ENCODE data around the gene IL27RA.

Gene IL27RA

GRCh38 chr19:14091813-14092462 is 60.4 kb downstream of the IL27RA start:
- no peak for TF ChIP-seq CTCF (IDR thresholded peaks at IDR 0.05; ENCODE audit: borderline replicate concordance, insufficient read depth, low read depth, low read length)
- peak overlapping the region; percentile 65 for H3K4me3 ChIP-seq (ENCODE audit: low read depth, low read length)

- H3K4me3 ChIP-seq (ENCODE audit: low read depth, low read length) = no peak overlapping the region
- TF ChIP-seq CTCF (IDR thresholded peaks at IDR 0.05; ENCODE audit: borderline replicate concordance, insufficient read depth, low read depth, low read length) = no peak
Observed at GRCh38 chr19:14093117-14093823, 61.7 kb downstream of the IL27RA start.

GRCh38 chr19:14094854-14095253 is 63.3 kb downstream of the IL27RA start:
- no peak for TF ChIP-seq CTCF (IDR thresholded peaks at IDR 0.05; ENCODE audit: borderline replicate concordance, insufficient read depth, low read depth, low read length)
- no peak overlapping the region for H3K4me3 ChIP-seq (ENCODE audit: low read depth, low read length)

- H3K4me3 ChIP-seq (ENCODE audit: low read depth, low read length) = no peak overlapping the region
- no peak for TF ChIP-seq CTCF (IDR thresholded peaks at IDR 0.05; ENCODE audit: borderline replicate concordance, insufficient read depth, low read depth, low read length)
Observed at GRCh38 chr19:14096272-14096992, 64.9 kb downstream of the IL27RA start.

- no peak for TF ChIP-seq CTCF (IDR thresholded peaks at IDR 0.05; ENCODE audit: borderline replicate concordance, insufficient read depth, low read depth, low read length)
- no peak overlapping the region for H3K4me3 ChIP-seq (ENCODE audit: low read depth, low read length)
Observed at GRCh38 chr19:14097532-14098151, 66.1 kb downstream of the IL27RA start.

GRCh38 chr19:14101003-14101545 is 69.5 kb downstream of the IL27RA start:
- no peak for TF ChIP-seq CTCF (IDR thresholded peaks at IDR 0.05; ENCODE audit: borderline replicate concordance, insufficient read depth, low read depth, low read length)

More at GRCh38 chr19:14101003-14101545, 69.5 kb downstream of the IL27RA start:
- H3K4me3 ChIP-seq (ENCODE audit: low read depth, low read length) = no peak overlapping the region

All from GM12875 (cell line).